Heart left ventricle (tissue), 13 donors: Measurements from ENCODE around the gene PHAF1.

Experiments used
- CTCF ChIP-seq, 12 donors: fragments of 200-600 bp; sonication (generic) in 4 of 12; IDR thresholded peaks; one replicate each; pipeline versions ENCODE4 v1.5.0 to v1.8.0; 2018 to 2022; ENCODE audit warnings: antibody characterized with exemption in 12 of 12, mild to moderate bottlenecking in 5 of 12
- POLR2A ChIP-seq, 2 donors: fragments of 450-650 bp; IDR thresholded peaks; one replicate each; pipeline ENCODE4 v1.6.1; 2017; ENCODE audit warnings: antibody characterized with exemption in 2 of 2, mild to moderate bottlenecking in 2 of 2, moderate library complexity in 2 of 2
- donor health status: ischemic (EF 13 %, LVEDD 7.1; RV severe dilation, severe dysfunction).
- donor health status: DM: no; HTN: yes; CAD: no.
- donor health status: DM: no; HTN: no; CAD: no.
- donor health status: ischemic (EF 25% LVEDD 6.9; RV normal size, moderate dysfunction).
- donor health status: ischemic (EF 25% LVEDD 5.7; RV mildly dilated, moderate dysfunction).
- donor health status: ischemic (EF 35%, LVEDD 5.7; RV mildly dilated, moderate dysfunction).
- donor health status: nonischemic (EF 11% LVEDD 7.7; RV severe dilation, severe dysfunction).
- donor health status: DM: yes; HTN: yes; CAD: no.
- donor health status: PGD.
- donor health status: ischemic (EF 29% LVEDD 5.4; RV normal size, mild dysfunction).
- donor health status: nonischemic (EF 23%, LVEDD 6.1; RV moderate dilation, normal function).

- TF ChIP-seq CTCF (IDR thresholded peaks at IDR 0.05) (no peak), POLR2A (IDR thresholded peaks at IDR 0.05) (no peak)
Measured at GRCh38 chr16:67193536-67193935, 83.8 kb downstream of the PHAF1 start.
